ENCODE measurements around the gene FCGR2B.
"Not testable (repeated sequence)": the region's sequence is repeated elsewhere in the genome, so short reads cannot be mapped to it uniquely, and the experiment has no call there.

FCGR2B gene

DNA sequence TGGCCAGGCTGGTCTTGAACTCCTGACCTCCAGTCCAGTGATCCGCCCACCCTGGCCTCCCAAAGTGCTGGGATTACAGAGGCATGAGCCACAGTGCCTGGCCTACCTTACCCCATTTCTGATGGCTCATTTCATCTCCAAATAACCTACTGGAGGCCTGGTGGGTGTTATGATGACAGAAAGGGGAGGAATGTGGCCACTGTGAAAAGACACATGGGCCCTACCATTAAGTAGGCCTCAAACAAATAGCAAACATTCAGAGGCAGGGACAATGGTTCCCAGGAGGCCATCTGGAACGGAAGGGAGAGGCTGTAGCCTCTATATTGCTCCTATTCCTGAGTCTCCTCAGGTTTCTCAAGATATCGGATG is 43.2 kb downstream of the FCGR2B start:
- DNase-seq (ENCODE audit: low spot score): no peak

DNA sequence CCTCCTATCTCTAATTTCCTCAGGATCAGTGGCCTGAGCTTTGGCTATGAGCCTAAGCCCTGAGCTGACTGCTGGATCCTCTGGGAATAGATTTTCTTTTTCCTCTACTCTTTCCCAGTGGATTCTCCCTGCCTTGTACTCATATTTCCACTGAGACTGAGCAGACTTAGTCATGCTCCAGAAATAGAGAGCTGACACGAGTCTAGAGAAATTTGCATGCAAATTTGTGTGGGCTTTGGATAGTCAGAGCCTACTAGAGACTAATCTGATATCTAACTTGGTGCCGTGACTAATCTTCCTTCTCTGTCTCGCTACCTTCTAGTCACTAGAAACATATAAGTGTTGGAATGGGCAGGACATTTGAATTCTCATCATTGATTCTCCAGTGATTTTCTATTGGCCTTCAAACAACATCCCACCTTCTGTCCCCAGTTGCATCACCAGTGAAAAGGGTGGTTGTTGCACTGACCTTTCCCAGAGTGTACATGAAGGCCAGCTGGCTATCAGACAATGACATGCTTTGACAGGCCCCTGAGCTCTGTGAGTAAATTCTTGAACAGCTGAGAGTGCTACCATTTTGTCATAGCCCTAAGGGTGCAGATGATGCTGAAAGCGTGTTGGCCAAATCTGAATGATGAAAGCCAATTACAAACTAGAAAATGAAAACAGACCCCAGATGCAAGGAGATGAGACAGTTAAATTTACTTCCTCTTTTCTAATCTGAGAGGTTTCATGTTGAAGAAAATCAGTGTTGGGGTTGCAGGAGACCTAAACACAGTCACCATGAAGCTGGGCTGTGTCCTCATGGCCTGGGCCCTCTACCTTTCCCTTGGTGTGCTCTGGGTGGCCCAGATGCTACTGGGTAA is 43.8 kb downstream of the FCGR2B start, which contains the start of gene FCRLA:
TSS of gene FCRLA (plus strand) at position 748 of the 866 bp plus-strand sequence. CDS start at position 784, 36 bp downstream.
- peak; percentile 13 for DNase-seq (ENCODE audit: low spot score)

DNA sequence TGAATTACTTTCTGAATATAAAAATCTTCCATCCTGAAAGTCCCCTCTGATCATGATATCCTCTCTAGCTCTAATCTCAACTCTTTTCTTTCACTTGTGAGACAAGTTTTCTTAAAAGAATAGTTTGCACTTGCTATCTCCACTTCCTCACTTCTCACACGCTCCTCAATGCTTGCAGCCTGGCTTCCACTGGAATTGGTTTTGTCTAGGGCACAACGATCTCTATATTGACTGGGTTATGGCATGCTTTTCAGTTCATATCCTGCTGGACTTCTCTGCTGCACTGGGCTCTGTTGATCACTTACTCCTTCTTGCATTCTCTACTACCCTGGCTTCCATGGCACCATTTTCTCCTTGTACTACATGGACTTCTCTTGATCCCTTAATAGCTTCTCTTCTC is 44.6 kb downstream of the FCGR2B start:
- DNase-seq (ENCODE audit: low spot score): no peak

DNA sequence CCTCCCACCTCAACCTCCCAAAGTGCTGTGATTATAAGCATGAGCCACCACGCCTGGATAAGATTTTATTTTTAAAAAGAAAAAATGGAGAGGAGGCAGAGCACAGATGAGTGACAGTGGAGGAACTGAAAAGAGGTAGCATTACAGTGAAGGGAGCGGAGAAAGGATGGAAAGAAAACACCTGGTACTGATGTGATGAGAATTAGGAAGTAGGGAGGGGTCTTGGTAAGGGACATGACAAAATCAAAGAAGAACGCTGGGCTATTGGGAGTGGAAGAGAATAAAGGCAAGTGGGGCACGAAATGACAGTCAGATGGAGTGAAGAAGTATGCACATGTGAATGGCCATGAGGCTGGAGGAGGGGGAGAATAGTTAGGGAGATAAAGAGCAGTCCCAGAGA is 46.4 kb downstream of the FCGR2B start:
- no peak for DNase-seq (ENCODE audit: low spot score)

DNA sequence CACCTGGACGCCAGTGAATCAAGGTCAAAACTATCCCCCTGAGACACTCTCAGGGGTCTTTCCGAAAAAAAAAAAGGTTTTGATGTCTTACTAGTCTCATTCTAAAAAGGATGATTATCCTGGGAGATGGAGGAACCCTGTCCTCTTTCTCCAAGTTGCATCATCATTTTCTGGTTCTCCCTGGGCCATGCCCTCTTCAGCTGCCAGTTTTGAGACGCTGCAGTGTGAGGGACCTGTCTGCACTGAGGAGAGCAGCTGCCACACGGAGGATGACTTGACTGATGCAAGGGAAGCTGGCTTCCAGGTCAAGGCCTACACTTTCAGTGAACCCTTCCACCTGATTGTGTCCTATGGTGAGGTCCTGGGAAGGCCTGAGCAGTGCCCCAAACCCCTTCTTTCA is 47.6 kb downstream of the FCGR2B start:
- no peak for DNase-seq (ENCODE audit: low spot score)

DNA sequence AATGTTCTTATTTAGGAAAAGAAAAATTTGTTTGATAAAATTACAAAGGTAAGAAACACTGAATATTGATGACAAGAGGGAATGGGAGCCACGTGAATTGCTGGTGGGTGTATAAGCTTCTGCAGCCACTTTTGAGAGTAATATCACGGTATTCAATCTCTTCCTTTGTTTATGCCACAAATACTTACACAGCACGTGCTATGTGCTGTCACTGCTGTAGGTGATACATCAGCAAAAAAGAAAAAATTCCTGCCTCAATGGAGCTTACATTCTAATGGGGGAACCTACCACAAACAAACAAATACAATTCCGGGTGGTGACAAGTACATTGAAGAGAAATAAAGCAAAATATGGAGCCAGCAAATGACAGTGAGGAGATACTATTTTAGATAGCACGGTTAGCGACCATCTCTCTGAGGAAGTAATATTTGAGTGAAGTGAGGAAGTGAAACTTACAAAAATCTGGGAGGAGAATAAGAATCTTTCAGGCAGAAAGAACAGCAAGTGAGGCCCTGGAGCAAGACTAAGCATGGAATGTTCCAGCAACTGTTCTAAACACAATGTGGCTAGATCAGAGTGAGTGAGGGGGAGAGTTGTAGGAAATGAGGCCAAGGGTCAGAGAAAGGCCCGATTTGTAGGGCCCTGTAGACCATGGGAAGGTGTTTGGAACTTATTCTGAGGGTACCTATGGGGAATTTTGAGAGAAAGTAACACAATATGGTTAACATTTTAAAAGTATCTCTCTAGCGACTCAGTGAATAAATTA is 55.8 kb downstream of the FCGR2B start:
- DNase-seq (ENCODE audit: low spot score): peak; percentile 10

DNA sequence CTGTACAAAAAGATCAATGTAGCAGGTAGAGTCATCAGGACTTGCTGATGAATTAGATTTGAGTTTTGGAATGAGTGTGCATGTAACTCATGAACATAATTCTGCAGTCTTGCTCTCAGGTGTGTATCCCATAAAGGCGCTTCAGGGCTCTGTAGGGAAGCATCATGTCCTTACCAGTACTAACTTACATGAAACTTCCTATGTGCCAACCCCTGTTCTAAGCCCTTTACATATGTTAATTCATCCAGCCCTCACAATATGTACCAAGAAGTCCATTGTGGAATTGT is 56.3 kb downstream of the FCGR2B start:
- no peak for DNase-seq (ENCODE audit: low spot score)

DNA sequence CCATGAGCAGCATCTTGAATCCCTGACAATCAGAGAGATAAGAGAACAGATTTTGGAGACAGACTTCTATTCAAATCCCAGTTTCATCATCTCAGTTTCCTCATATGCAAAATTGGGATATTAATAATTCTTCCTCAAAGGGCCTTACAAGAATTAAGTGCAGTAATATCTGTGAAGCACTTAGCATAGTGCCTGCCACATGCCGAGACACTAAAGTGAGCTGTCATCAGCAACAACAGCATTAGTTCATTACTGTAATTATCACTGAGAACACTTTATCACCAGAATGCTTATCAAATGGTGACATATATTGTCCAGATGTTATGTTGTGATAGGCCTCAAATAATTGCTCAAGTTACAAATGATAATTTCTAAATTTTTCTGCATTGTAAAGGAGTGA is 57.5 kb downstream of the FCGR2B start:
- DNase-seq (ENCODE audit: low spot score): no peak

DNA sequence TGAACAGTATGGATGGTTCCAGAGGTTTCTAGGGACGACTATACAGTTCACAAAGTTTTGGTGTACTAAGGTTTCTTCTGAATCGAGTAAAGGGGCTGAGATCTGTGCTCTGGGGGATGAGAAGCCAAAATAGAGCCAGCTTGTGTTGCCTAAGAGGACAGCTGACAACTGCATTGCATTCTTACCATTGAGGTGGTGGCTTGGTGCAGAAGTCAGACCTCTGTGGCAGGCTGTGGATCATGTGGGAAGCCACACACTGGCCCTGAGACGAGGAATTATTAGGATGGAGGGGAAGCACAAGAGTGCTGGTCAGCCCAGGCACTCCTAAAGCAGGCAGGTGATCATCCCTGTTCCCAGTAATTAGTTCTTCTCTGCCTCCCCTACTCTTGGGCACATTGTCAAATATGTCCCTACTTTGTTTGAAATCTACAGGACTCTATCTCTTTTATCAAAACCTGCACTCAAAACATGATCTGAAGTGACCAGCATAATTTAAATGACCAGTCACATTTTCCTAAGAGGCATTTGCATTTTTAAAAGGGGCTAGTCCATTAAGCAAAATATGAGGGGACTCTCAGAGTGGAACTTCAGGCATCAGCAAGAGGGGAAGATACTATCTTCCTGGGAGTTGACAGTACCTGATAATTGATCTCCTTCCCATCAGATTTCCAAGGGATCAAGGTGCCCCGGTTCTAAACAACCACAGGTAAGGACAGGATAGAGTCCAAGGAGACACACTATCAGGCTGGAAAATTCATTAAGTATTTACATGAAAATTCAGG is 58.2 kb downstream of the FCGR2B start, which contains the start of gene FCRLB:
TSS of gene FCRLB (plus strand) at position 589 of the 782 bp plus-strand sequence. CDS start 1,129 bp downstream, outside the sequence.
- no peak for DNase-seq (ENCODE audit: low spot score)

DNA sequence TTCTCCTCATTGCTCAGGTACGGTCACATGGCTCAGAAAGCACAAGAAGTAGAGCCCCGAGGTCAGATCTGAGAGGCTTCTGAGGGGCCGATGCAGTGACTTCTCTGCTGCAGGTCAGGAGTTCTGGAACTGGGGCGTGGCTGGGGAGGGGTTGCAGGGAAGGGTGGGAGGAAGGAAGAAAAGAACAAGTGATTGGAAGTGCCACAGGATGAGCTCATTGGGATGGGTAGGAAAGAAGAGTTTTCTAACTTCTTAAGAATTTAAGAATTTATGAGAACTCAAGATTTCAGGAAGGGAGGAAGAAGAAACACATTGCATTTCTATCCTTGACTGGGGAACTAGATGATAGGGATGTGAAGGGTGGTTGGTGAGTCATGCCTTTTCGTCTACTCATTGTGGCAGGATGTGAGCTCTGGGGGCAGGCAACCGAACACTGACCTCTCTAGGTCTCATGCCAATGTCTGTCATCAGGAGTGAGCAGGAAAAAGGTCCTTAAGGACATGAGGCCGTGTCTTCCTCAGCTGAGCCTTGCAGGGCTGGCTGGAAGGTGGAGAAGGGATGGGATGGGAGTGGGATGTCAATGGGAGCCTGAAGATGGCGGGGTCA is 58.9 kb downstream of the FCGR2B start:
- DNase-seq (ENCODE audit: low spot score): no peak

DNA sequence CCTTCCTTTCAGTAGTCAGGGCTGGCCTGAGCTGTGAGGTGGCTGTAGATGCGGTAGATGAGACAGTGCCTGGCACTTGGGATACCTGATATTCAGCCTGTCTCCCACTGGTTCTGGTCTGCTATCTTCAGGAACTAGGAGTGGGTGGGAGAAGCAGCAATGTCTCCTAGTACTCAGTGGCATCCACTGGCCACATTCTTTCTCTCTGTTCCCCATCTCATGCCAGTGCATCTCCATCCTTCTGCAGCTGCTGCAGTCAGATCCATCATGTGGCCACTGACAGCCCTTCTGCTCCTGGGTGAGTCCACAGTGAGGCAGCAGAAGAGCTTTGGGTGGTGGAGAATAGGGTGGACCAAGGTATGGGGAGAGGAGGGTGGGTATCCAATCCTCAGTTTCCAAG is 59.5 kb downstream of the FCGR2B start:
- DNase-seq (ENCODE audit: low spot score): no peak

DNA sequence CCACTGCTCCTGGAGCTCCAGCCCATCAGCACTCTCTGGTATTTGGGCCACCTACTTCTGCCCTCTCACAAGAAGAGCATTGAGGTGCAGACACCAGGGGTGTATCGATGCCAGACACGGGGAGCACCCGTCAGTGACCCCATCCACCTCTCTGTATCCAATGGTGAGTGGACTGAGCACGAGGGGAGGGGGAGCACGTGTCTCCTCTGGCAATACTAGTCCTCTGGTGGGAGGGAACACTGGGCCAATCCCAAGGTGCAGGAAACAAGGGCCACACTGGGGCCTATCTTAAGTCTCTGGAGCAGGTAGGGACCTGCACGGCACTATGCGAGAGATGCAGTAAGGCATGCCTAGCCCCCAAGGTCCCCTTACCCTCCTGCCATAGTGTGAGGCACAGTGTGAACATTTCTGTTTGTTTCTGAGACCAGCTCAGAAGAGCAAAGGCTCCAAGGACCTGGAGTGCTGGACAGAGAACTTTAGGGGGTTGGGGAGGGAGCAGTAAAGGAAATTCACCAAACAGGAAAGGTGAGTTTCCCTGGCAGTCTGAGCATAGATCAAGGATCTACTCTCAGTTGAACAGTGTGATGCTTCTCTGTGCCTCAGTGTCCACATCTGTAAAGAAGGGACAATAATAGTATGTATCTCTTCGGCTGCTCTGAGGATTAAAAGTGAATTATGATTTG is 60.7 kb downstream of the FCGR2B start:
- no peak for DNase-seq (ENCODE audit: low spot score)

DNA sequence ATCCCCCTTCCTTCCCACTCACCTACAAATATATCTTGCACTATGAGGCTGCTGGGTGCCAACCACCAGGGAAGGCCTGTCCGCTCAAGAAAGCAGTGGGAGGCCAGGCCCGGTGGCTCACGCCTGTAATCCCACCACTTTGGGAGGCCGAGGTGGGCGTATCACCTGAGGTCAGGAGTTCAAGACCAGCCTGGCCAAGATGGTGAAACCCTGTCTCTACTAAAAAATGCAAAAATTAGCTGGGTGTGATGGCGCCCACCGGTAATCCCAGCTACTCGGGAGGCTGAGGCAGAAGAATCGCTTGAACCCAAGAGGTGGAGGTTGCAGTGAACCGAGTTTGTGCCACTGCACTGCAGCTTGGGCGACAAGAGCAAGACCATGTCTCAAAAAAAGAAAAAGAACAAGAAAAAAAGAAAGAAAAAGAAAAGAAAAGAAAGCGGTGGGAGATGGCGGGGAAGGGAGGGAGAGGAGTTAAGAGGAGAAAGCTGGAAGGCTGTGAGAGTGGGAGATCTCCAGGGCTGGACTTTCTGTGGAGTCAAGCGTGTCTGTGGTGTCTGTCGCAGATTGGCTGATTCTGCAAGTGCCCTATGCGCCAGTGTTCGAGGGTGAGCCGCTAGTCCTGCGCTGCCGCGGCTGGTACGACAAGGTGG is 62.4 kb downstream of the FCGR2B start:
- not testable (repeated sequence) for DNase-seq (ENCODE audit: low spot score)

DNA sequence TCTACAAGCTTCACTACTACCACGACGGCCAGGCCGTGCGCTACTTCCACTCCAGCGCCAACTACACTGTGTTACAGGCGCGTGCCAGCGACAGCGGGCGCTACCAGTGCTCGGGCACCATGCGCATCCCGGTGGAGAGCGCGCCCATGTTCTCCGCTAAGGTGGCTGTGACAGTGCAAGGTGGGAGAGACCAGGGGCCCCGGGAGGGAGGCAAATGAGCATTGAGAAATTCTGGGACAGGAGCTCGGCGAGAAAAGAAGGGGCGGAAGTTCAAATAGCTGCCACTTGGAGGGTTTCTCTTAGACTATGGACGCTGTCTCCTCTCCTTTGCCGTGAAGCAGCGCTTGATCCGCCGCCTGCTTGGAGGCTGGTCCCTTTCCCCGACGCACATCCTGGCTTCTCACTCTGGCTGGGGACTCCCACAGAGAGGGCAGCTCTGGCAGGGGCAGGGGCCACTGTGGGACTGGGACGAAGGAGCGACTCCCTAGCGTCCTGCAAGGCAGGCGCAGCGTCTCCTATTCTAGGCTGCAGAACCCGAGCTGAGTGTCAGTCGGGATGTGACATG is 63.0 kb downstream of the FCGR2B start:
- peak; percentile 65 for DNase-seq (ENCODE audit: low spot score)

DNA sequence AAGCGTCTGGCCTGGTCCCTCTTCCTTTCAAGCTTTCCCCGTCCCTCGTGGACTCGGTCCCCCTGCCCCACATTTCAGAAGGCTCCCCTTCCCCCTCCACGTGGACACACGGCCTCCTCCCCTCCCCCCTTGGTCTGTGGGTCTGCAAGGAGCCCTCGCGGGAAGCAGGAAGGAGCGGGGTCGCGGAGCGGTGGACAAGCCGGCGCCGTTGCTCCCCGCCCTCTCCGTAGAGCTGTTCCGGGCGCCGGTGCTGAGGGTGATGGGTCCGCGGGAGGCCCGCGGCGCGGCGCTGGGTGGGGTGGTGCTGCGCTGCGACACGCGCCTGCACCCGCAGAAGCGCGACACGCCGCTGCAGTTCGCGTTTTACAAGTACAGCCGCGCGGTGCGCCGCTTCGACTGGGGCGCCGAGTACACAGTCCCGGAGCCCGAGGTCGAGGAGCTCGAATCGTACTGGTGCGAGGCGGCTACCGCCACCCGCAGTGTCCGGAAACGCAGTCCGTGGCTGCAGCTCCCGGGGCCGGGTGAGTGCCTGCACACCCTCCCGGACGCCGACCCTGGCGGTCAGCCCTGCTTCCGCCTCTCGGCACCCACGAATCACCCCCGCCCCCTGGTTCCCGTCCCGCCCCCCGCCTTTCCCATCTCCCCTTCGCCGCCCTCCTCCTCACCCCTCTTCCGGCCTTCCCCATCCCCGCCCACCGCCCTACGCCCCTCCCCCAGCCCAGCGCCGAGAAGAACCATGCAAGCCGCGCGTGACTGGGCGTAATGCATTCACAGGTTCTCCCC is 63.7 kb downstream of the FCGR2B start:
- DNase-seq (ENCODE audit: low spot score): peak; percentile 68

DNA sequence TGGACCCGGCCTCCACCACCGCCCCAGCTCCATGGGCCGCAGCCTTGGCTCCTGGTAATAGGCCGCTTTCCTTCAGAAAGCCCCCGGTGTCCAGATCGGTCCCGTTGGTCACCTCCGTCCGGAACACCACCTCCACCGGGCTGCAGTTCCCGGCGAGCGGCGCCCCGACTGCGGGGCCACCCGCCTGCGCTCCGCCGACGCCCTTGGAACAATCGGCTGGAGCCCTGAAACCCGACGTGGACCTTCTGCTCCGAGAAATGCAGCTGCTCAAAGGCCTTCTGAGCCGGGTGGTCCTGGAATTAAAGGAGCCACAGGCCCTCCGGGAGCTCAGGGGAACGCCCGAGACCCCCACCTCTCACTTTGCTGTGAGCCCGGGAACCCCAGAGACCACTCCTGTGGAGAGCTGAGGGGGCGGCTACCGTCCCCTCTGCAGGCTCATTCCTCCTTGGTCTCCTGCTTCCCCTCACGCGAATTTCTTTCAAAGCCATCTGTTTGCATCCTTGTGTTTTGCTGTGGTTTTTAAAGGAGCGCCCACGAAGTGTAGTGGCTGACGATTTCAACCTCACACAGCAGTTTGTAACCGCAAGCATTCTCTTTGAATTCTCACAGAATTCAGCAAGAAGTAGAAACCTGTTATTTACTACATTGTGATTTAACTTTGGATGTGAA is 64.4 kb downstream of the FCGR2B start:
- DNase-seq (ENCODE audit: low spot score): no peak
